ENCODE data around the gene AP2B1.

AP2B1 gene

GRCh38 chr17:35545150-35545549 lies 42.0 kb upstream of the AP2B1 start:
- DNase-seq (ENCODE audit: low spot score), result no peak
- TF ChIP-seq, protein P1, sequence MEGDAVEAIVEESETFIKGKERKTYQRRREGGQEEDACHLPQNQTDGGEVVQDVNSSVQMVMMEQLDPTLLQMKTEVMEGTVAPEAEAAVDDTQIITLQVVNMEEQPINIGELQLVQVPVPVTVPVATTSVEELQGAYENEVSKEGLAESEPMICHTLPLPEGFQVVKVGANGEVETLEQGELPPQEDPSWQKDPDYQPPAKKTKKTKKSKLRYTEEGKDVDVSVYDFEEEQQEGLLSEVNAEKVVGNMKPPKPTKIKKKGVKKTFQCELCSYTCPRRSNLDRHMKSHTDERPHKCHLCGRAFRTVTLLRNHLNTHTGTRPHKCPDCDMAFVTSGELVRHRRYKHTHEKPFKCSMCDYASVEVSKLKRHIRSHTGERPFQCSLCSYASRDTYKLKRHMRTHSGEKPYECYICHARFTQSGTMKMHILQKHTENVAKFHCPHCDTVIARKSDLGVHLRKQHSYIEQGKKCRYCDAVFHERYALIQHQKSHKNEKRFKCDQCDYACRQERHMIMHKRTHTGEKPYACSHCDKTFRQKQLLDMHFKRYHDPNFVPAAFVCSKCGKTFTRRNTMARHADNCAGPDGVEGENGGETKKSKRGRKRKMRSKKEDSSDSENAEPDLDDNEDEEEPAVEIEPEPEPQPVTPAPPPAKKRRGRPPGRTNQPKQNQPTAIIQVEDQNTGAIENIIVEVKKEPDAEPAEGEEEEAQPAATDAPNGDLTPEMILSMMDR (IDR thresholded peaks at IDR 0.05; ENCODE audit: extremely low read depth, missing control alignments), result no peak

GRCh38 chr17:35546487-35546886 lies 40.6 kb upstream of the AP2B1 start:
- TF ChIP-seq, protein P1 (IDR thresholded peaks at IDR 0.05; ENCODE audit: extremely low read depth, missing control alignments), result no peak
- no peak for DNase-seq (ENCODE audit: low spot score)

GRCh38 chr17:35548208-35548810 lies 38.8 kb upstream of the AP2B1 start:
- TF ChIP-seq, protein P1 (IDR thresholded peaks at IDR 0.05; ENCODE audit: extremely low read depth, missing control alignments), result no peak
- DNase-seq (ENCODE audit: low spot score), result no peak

- DNase-seq (ENCODE audit: low spot score), result no peak
- TF ChIP-seq, protein P1 (IDR thresholded peaks at IDR 0.05; ENCODE audit: extremely low read depth, missing control alignments), result no peak
Observed at GRCh38 chr17:35548978-35549377, 38.1 kb upstream of the AP2B1 start.

DNA sequence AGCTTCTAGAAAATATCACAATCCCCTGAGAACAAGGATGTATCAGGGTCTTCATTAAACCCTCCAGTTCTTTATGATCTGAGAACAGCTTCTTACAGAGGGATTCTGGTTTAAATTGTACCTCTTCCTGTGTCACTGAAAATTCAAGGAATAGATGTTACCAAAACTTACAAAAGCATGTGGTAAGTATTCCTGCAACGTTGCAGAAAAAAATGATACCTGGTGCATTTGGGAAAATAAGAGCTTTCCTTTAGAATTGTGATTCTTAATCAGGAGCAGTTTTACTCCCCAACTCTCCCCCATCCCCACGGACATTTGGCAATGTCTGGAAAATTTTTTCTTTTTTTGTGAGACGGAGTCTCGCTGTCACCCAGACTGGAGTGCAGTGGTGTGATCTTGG lies 33.8 kb upstream of the AP2B1 start:
- DNase-seq (ENCODE audit: low spot score), result no peak
- TF ChIP-seq, protein P1 (IDR thresholded peaks at IDR 0.05; ENCODE audit: extremely low read depth, missing control alignments), result no peak

DNA sequence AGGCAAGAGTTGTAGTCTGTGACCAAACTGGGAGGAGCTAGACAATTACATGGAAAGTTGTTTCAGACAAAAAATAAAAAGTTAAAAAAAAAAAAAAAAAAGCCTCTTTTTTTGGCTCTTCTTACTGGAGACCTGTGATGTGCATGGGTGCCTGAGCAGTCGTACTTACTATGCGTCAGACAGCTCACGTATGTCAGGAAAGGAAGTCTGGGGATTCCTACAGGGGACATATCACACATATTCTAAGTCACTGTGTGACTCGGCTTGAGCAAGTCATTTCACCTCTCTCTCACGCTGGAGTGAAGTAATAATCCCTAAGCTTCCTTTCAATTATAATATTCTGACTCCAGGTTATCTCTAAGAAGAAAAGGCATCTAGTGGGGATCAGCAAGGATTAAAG lies 32.5 kb upstream of the AP2B1 start:
- TF ChIP-seq, protein P1 (IDR thresholded peaks at IDR 0.05; ENCODE audit: extremely low read depth, missing control alignments), result no peak
- DNase-seq (ENCODE audit: low spot score), result peak; percentile 14

GRCh38 chr17:35555691-35556090 lies 31.4 kb upstream of the AP2B1 start:
- peak; percentile 15 for DNase-seq (ENCODE audit: low spot score)
- TF ChIP-seq, protein P1 (IDR thresholded peaks at IDR 0.05; ENCODE audit: extremely low read depth, missing control alignments), result no peak

All from GM20000 (cell line).